SK-N-SH (cell line): ENCODE results near the gene CREB5. TPM values are rescaled to one million over a fixed set of nuclear protein-coding genes. Genes with fewer than 3 reads are reported as not detected.

ENCODE experiments used
- CTCF ChIA-PET: fragments of 300-600, 350-600 bp; formaldehyde crosslinking; extraction: SDS; loops from one replicate; lab custom pipeline; 2021; lab: Yijun Ruan, JAX
- POLR2A ChIA-PET: fragments of 350-600 bp; sonication (Branson Sonifier 250); formaldehyde crosslinking; extraction: SDS; loops from one replicate; lab custom pipeline; 2020; ENCODE audit warnings: antibody characterized with exemption, inconsistent platforms; lab: Yijun Ruan, JAX
- DNase-seq: peaks from one replicate; pipeline ENCODE4 v3.0.0; 2012
- H2AFZ ChIP-seq: fragments of 200-600 bp; sonication (generic); 2 replicates; pipeline ENCODE4 v1.8.1; 2016; ENCODE audit warnings: antibody characterized with exemption, mild to moderate bottlenecking, low read depth
- H3F3A ChIP-seq: fragments of 200-600 bp; sonication (generic); replicated peaks from 2 replicates; pipeline ENCODE3; 2016; ENCODE audit warnings: antibody characterized with exemption, mild to moderate bottlenecking; ENCODE audit not compliant: insufficient read depth
- H3K27ac ChIP-seq, 2 experiments: fragments of 200-500 bp in 1 of 2; fragments of 200-600 bp in 1 of 2; sonication (Bioruptor generic) in 1 of 2; sonication (generic), shearing (Covaris generic) in 1 of 2; 2 replicates each; pipeline versions ENCODE4 v1.5.1 to v1.6.1; 2014 to 2016; ENCODE audit warnings: low read depth in 2 of 2, inconsistent platforms in 1 of 2, low read length in 1 of 2, mild to moderate bottlenecking in 1 of 2, mixed read lengths in 1 of 2
- H3K27me3 ChIP-seq: fragments of 200-600 bp; sonication (generic), shearing (Covaris generic); 2 replicates; pipeline ENCODE4 v1.6.1; 2016; ENCODE audit warnings: mixed run types; ENCODE audit not compliant: insufficient read depth
- H3K36me3 ChIP-seq, 2 experiments: fragments of 200-500 bp in 1 of 2; fragments of 200-600 bp in 1 of 2; sonication (Bioruptor generic) in 1 of 2; sonication (generic) in 1 of 2; replicated peaks in 1 of 2; 2 replicates each; pipeline versions ENCODE3 to v1.5.1; 2014 to 2016; ENCODE audit warnings: low read length in 1 of 2, mild to moderate bottlenecking in 1 of 2; ENCODE audit not compliant: insufficient read depth in 2 of 2, control insufficient read depth in 1 of 2
- H3K4me1 ChIP-seq, 2 experiments: fragments of 200-500 bp in 1 of 2; fragments of 200-600 bp in 1 of 2; sonication (Bioruptor generic) in 1 of 2; sonication (generic), shearing (Covaris generic) in 1 of 2; 2 replicates each; pipeline versions ENCODE4 v1.5.1 to v1.6.1; 2014 to 2016; ENCODE audit warnings: low read depth in 1 of 2, low read length in 1 of 2, mixed run types in 1 of 2; ENCODE audit not compliant: insufficient read depth in 2 of 2, control insufficient read depth in 1 of 2
- H3K4me2 ChIP-seq: fragments of 200-600 bp; sonication (generic), shearing (Covaris generic); 2 replicates; pipeline ENCODE4 v1.6.1; 2017; ENCODE audit warnings: mixed run types
- H3K4me3 ChIP-seq, 2 experiments: fragments of 200-500 bp in 1 of 2; fragments of 200-600 bp in 1 of 2; sonication (Bioruptor generic) in 1 of 2; sonication (generic), shearing (Covaris generic) in 1 of 2; 2 replicates each; pipeline versions ENCODE4 v1.5.1 to v1.8.1; 2014 to 2016; ENCODE audit warnings: low read depth in 2 of 2, inconsistent platforms in 1 of 2, low read length in 1 of 2, mild to moderate bottlenecking in 1 of 2, mixed read lengths in 1 of 2, moderate library complexity in 1 of 2
- H3K79me2 ChIP-seq: fragments of 200-600 bp; sonication (generic); 2 replicates; pipeline ENCODE4 v1.8.1; 2017; ENCODE audit warnings: mild to moderate bottlenecking; ENCODE audit not compliant: insufficient read depth
- H3K9ac ChIP-seq: fragments of 200-600 bp; sonication (generic); 2 replicates; pipeline ENCODE4 v1.6.1; 2017; ENCODE audit warnings: mixed run types
- H3K9me2 ChIP-seq: fragments of 200-600 bp; sonication (generic); 2 replicates; pipeline ENCODE4 v1.6.1; 2017; ENCODE audit warnings: mixed run types
- H3K9me3 ChIP-seq: fragments of 200-600 bp; sonication (generic); 2 replicates; pipeline ENCODE4 v1.6.1; 2017; ENCODE audit warnings: mixed run types, mild to moderate bottlenecking, moderate library complexity
- H4K20me1 ChIP-seq: fragments of 200-600 bp; sonication (generic); 2 replicates; pipeline ENCODE4 v1.6.1; 2017; ENCODE audit warnings: mild to moderate bottlenecking, mixed run types; ENCODE audit not compliant: insufficient read depth
- CHD2 ChIP-seq: fragments of 150-350 bp; IDR thresholded peaks from 2 replicates; pipeline ENCODE4 v1.6.1; 2018; ENCODE audit warnings: low read length; ENCODE audit not compliant: partially characterized antibody
- FOSL2 ChIP-seq: IDR thresholded peaks from 2 replicates; pipeline ENCODE4 v1.4.0; 2012; ENCODE audit warnings: low read depth, mild to moderate bottlenecking, moderate library complexity, borderline replicate concordance
- JUND ChIP-seq: IDR thresholded peaks from 2 replicates; pipeline ENCODE4 v1.4.0; 2012
- PBX3 ChIP-seq: IDR thresholded peaks from 2 replicates; pipeline ENCODE4; 2012
- POLR2AphosphoS5 ChIP-seq: IDR thresholded peaks from 2 replicates; pipeline ENCODE4 v1.6.1; 2012; ENCODE audit warnings: low read depth, low read length
- RAD21 ChIP-seq: IDR thresholded peaks from 2 replicates; pipeline ENCODE4 v1.6.1; 2012; ENCODE audit warnings: mild to moderate bottlenecking, low read length
- RXRA ChIP-seq: IDR thresholded peaks from 2 replicates; pipeline ENCODE4 v1.4.0; 2012; ENCODE audit warnings: low read depth, mild to moderate bottlenecking, borderline replicate concordance
- SIN3A ChIP-seq: IDR thresholded peaks from 2 replicates; pipeline ENCODE4 v1.6.1; 2012; ENCODE audit warnings: low read depth, mild to moderate bottlenecking, low read length, moderate library complexity, borderline replicate concordance
- TCF12 ChIP-seq: IDR thresholded peaks from 2 replicates; pipeline ENCODE4 v1.4.0; 2012
- WGBS: methylation state at CpG from one replicate; pipeline ENCODE4 v1.1.6; 2017; ENCODE audit warnings: low lambda C conversion rate; 5-methylcytosine and 5-hydroxymethylcytosine counted together
- polyA plus RNA-seq, 3 experiments: library from polyadenylated mRNA; depleted of rRNA; stranded (reverse); fragments of >200 nt; gene quantifications; 2 replicates each; pipeline ENCODE4 v1.2.3, GENCODE V29; 2012
- TF ChIP-seq, protein P1 (sequence below): fragments of 200-600 bp; sonication (generic); IDR thresholded peaks from 2 replicates; pipeline ENCODE4 v1.6.1; 2017; ENCODE audit warnings: antibody characterized with exemption, mild to moderate bottlenecking, moderate library complexity

The CREB5 gene
- polyA plus RNA-seq, 1 of the 3 experiments (the other 2 are of a cell fraction): 19.3 TPM

DNA sequence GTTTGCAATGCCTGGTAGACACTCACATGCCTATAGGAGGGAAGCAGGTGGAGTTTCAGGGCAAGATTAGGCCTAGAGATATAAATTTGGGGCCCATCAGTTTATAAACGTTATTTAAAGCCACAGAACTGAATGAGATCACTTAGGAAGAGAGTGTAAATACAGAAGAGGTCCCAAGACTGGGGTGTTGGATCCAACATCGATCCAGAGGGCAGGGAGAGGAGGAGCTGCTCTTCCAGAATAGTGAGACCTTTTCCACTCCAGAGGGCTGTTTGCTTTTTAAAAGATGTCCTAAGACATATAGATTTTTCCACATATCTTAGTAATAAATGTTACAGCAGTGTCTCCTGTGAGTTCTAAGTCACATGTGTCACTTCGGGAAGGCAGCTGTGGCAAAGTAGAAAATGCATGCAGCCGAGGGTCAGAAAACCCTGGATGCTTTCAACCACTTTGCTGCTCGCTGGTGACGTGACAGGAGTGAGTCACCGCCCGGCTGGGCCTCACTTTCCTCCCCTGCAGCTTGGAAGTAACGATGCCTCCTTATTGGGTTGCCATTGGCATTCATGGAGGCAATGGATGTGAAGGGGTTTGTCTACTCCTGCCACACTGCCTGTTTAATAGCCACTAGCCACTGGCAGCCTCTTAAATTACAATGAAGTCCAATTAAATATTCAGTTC is 450.4 kb downstream of the CREB5 start:
- H3K36me3 ChIP-seq: no peaks in the 10 kb centered on the region
- no peak for DNase-seq
- TF ChIP-seq FOSL2 (peak; percentile 43; the same call in 1 of the 2 replicates), JUND (0 out of 2 replicates have a peak, but pooled peaks have one; percentile 22), RXRA (no peak), CHD2 (no peak), RAD21 (no peak), POLR2AphosphoS5 (no peak), TCF12 (no peak)
- TF ChIP-seq, protein P1, sequence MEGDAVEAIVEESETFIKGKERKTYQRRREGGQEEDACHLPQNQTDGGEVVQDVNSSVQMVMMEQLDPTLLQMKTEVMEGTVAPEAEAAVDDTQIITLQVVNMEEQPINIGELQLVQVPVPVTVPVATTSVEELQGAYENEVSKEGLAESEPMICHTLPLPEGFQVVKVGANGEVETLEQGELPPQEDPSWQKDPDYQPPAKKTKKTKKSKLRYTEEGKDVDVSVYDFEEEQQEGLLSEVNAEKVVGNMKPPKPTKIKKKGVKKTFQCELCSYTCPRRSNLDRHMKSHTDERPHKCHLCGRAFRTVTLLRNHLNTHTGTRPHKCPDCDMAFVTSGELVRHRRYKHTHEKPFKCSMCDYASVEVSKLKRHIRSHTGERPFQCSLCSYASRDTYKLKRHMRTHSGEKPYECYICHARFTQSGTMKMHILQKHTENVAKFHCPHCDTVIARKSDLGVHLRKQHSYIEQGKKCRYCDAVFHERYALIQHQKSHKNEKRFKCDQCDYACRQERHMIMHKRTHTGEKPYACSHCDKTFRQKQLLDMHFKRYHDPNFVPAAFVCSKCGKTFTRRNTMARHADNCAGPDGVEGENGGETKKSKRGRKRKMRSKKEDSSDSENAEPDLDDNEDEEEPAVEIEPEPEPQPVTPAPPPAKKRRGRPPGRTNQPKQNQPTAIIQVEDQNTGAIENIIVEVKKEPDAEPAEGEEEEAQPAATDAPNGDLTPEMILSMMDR: no peak
- TF ChIP-seq, all 33 proteins: peak for 2
- H2AFZ ChIP-seq: no peak overlapping the region
- peaks cover 13% of the 10 kb centered on the region; the same call in 1 of the 2 replicates for H3K27me3 ChIP-seq
- no peak overlapping the region for H3K9ac ChIP-seq
- POLR2A ChIA-PET: no interaction called here
- no peaks in the 10 kb centered on the region; a peak in 1 of 4 replicates for H3K4me1 ChIP-seq
- CTCF ChIA-PET: interaction anchor here (0.7 kb wide), 1 partner anchor 9 kb away, joined by 3 read pairs; no protein-coding TSS in a partner anchor
- no peak overlapping the region for H3K27ac ChIP-seq
- no peaks in the 10 kb centered on the region for H4K20me1 ChIP-seq
- 53% methylated on average over 8 of the region's 9 CpGs for WGBS
- no peaks in the 10 kb centered on the region for H3K9me3 ChIP-seq
- no peaks in the 10 kb centered on the region for H3K9me2 ChIP-seq
- H3K4me3 ChIP-seq: no peak overlapping the region
- H3K79me2 ChIP-seq: no peaks in the 10 kb centered on the region
- peaks cover 8% of the 10 kb centered on the region for H3F3A ChIP-seq
- H3K4me2 ChIP-seq: no peak overlapping the region

- H3K9me3 ChIP-seq: no peaks in the 10 kb centered on the region
- no peak overlapping the region for H3K4me3 ChIP-seq
- no peak overlapping the region for H3K27ac ChIP-seq
- WGBS: 80% methylated on average over 6 of the region's 6 CpGs
- no peaks in the 10 kb centered on the region for H3F3A ChIP-seq
- H3K36me3 ChIP-seq: no peaks in the 10 kb centered on the region
- H3K4me2 ChIP-seq: no peak overlapping the region
- TF ChIP-seq PBX3: peak; percentile 39; the same call in 1 of the 2 replicates
- TF ChIP-seq SIN3A: no peak
- TF ChIP-seq, all 33 proteins: peak for 1
- Histone ChIP-seq H4K20me1 (no peaks in the 10 kb centered on the region), H3K27me3 (peaks cover 14% of the 10 kb centered on the region; the same call in 1 of the 2 replicates), H2AFZ (no peak overlapping the region), H3K4me1 (no peaks in the 10 kb centered on the region), H3K79me2 (no peaks in the 10 kb centered on the region), H3K9ac (no peak overlapping the region), H3K9me2 (no peaks in the 10 kb centered on the region)
- ChIA-PET POLR2A (no interaction called here), CTCF (interaction anchor here (1.1 to 1.5 kb wide), 2 partner anchors 11 to 56 kb away, joined by 3 to 10 read pairs; no protein-coding TSS in a partner anchor)
- no peak for DNase-seq
Measured at GRCh38 chr7:28865601-28866144, 453.4 kb downstream of the CREB5 start.
